DMS114 treated with DMSO at 0.1 percent for 48 hours (cell line): ENCODE data around the gene UTY.

Experiments used
- DNase-seq: peaks from one replicate; lab custom pipeline; 2025; ENCODE audit not compliant: unreplicated experiment; lab: John Stamatoyannopoulos, UW

The UTY gene

DNA sequence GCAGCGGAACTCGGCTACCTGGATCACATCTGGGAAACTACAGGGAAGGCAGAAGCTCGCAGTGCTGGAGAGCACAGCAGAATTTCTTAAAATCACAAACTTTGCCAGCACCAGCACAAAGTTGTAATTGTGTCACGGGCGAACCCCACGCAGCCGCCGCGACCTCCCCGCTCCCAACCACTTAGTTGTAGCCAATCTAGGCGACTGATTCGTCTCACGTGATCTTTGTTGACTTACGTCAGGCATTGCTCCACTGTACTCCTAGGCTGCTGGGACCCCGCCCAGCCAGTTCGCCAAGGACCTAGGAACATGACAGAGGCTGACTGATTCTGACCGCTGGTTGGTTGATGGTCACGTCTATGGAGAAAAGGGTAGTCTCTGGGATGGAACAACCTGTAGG lies at the start of gene UTY:
TSS of gene UTY (minus strand) at position 206 of the 400 bp plus-strand sequence. CDS start 368 bp downstream, outside the sequence.
- DNase-seq, result no peak

DNA sequence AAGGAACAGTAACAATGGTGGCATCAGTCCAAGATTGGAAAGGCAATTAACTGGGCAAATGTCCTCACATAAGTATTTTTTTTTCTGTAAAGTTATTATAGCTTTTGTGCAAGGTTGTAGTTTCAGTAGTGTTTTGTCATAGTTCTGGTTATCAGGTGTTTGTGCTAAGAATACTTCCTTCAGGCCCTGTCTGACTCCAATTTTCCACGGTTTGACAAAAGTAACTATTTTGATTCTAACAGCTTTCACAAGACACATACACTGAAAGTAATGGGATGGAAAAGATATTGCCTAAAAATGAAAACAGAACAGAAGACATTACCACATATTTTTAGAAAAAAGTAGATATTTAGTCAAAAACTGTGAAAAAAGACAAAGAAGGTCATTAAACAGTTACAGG lies 40.6 kb upstream of the UTY start:
- no peak for DNase-seq

GRCh38 chrY:13501215-13501614 lies 21.4 kb upstream of the UTY start:
- DNase-seq, result no peak

DNA sequence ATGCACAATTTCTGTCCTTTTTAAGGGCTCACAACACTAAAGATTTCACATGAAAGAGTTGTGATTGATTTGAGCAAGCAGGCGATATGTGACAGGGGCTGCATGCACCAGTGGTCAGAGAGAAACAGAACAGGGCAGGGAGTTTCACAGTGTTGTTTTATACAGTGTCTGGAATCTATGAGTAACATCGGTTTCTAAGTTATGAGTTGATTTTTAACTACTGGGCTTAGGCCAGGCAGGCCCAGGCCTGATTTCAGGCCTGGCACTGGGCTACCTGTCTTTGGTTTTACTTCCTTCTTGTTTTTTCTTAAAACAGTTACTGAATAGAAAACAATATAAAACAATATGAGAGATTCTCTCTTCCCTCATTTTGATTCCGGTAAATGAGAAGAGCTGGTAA lies 13.9 kb upstream of the UTY start:
- DNase-seq, result no peak

DNA sequence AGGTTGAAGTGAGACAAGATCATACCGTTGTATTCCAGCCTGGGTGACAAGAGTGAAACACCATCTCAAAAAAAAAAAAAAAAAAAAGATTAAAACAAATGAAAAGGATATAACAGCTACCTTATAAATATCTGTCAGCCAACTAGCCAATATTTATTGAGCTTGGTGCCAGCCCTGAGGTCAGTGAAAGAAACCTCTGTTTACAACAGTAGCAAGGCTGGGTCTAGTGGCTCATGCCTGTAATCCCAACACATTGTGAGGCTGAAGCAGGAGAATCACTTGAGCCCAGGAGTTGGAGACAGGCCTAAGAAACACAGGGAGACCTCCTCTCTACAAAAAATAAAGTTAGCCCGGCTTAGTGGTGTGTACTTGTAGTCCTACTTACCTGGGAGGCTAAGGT lies 12.6 kb upstream of the UTY start:
- no peak for DNase-seq

DNA sequence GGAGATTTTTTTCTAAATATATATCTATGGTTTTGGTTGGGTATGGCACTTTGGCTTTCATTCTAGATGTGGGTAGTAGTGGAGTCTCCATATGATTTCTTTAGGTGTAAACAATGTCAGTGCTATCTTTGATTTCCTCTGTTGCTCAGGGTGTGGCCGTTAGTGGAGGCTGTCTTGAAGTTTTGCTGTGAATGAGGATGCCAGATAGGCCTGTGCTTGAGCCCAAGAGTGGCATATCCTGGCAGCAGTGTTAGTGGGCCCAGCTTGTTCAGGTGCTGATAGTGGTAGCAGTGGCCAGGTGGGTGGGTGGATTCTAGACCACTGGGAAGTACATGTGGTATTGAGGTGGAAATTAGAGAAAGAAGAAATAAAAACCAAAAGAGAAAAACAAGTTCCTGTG lies 8.9 kb upstream of the UTY start:
- no peak for DNase-seq

GRCh38 chrY:13479121-13479711 lies 617 bp downstream of the UTY start:
- no peak for DNase-seq

DNA sequence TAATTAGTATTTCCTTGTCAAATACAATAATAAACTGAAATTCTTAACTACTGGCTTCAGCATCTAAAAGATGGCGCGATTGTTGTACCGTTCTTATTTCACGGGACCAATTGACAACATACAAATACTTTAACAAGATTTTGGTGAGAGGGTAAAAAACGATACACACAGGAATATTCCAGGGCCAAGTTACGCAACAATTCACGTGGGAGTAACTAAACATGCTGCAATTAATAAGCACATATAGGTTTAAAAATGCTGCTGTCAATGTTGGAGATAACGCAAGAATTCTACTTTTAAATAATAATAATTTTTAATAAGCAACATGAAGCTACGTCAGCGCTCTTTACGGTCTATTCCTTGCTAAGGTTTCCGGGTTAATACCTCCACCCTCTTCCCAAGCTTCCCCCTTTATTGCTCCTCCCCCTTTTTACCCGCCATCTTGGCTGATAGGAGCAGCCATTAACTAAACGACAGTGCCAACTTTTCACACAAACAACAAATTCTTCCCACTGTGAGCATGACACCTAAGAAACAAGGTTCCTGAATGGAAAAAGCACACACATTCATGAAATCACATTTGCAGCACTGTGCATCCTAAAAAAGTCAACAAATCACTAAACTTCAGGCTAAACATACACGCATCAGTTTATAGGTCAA lies 1.6 kb downstream of the UTY start:
- no peak for DNase-seq

DNA sequence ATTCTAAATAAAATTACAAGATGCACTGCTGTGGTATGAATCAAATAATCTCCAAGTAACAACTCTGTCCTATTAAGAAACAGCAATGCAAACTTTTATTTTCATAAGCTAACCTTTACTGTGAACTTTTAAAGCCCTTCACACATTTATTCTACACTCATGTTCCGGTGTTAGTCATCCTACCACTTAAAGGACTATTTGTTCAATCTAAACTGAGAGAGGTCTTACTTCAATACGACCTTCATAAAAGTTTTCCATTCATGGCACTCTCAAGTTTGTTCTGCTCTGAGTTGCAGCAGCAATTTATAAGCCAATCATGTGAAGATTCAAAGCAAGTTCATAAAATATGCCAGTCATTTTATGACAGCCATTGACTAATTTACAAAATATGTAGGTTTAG lies 4.8 kb downstream of the UTY start:
- DNase-seq, result no peak

DNA sequence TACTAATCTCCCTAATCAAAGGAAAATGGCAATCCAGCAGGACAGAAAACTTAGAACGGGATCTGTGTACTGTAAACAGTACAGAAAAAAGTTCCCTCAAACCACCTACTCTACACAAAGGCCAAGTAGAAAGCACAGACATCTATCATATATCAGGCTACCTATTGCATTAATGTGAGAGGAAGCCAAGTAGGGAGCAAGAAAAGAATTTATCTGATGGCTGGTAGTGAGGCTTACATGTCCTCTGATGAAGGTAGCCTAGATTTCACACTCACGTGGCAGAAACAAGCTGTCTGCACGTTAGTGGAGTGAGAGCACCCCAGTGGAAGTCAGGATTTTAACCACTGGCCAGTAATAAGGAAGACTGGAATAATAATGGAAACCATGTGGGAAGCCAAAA lies 28.3 kb downstream of the UTY start:
- no peak for DNase-seq

GRCh38 chrY:13450596-13451130 lies 29.2 kb downstream of the UTY start:
- no peak for DNase-seq

- DNase-seq, result no peak
These were observed 34.3 kb downstream of the UTY start for GRCh38 chrY:13445566-13445965.

GRCh38 chrY:13443146-13443545 lies 36.7 kb downstream of the UTY start:
- DNase-seq, result no peak

DNA sequence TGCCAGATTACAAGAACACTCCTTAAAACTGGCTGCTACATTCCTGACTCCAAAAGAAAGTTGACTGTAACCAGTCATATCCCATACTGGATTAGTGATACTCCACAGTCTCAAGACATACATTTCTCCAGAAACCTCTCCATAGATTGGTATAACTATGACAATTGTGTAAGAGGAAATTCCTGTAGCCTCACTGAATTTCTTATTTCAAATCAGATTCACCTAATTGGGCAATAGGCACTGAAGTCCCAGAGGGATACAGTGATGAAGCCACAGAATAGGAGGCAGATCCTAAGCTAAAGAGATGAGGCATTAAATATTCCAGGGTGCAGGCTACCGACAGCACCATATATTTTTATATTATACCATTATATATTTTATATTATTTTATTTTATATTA lies 39.0 kb downstream of the UTY start:
- DNase-seq, result no peak

GRCh38 chrY:13435968-13436937 lies 43.6 kb downstream of the UTY start:
- no peak for DNase-seq

DNA sequence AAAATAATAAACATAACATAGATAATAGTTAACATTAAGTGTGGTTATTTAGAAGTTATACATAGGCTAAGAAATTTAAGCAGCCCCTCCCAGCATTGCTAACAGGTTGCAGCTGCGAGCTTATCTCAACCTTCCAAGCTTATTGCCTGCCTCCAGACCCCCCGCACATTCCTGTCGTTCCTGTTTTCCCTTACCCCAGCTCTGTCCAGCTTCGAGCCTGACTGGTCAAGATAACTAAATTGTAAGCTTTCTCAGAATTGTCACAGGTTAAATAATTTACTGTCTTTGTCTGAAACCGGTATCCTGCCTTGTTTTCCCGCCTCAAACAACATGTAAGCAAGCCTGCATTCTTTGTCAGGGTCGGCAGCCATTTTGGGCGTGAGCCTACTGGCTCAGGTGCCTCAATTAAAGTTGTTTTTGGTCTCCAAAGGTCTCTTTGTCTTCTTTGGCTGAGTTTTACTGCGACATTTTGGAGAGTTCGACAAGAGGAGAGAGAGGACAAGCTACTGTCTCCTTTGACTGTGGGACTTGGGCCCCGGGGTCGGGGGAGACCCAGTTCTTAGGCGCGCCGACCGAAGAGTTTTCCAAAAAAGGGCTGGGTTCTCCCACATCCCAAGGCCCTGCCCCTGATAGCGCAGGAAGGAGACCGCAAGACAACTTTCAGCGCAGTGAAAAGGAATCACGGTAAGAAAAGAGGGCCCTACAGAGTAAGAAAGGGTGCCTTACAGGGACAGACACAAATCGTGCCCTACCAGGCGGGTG lies 44.4 kb downstream of the UTY start:
- no peak for DNase-seq

- no peak for DNase-seq
These were observed 47.4 kb downstream of the UTY start for GRCh38 chrY:13432293-13433025.

- no peak for DNase-seq
These were observed 50.3 kb downstream of the UTY start for GRCh38 chrY:13429551-13429950.

DNA sequence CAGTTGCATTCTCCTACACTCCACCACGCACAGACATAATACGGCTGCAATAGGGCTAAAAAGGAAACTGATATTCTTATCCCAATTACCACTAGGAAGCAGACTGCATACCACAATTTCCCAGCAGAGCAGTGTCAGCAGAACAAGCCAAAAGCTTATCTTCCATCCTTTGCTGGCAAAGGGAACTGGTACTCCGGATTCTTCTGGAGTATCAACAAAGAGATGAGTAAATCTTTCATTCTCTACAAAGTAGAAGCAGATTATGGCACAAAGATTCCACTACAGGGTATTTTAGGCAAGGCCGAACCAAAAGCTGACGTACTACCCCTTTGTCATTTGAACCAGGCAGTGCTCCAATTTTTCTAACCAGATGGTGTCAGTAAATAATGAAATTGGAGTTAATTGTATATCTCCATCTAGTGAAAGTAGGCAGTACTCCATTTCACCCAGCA lies 56.5 kb downstream of the UTY start:
- no peak for DNase-seq
